HepG2 (cell line): ENCODE data around the gene PRKCZ. TPM values are rescaled to one million over a fixed set of nuclear protein-coding genes. Genes with fewer than 3 reads are reported as not detected.

ENCODE experiments used
- BORCS8-MEF2B ChIP-seq: sonication (generic); formaldehyde crosslinking; IDR thresholded peaks from 2 replicates; pipeline ENCODE4 v1.8.0; 2022; ENCODE audit warnings: mild to moderate bottlenecking, missing genetic modification reagents
- CAMTA2 ChIP-seq: sonication (generic); formaldehyde crosslinking; IDR thresholded peaks from 2 replicates; pipeline ENCODE4 v1.4.0; 2020; ENCODE audit warnings: mild to moderate bottlenecking, missing genetic modification reagents, borderline replicate concordance
- CHCHD3 ChIP-seq: sonication (generic); formaldehyde crosslinking; IDR thresholded peaks from 2 replicates; pipeline ENCODE4 v1.8.0; 2022; ENCODE audit warnings: mild to moderate bottlenecking, missing genetic modification reagents, moderate library complexity
- DR1 ChIP-seq: sonication (generic); formaldehyde crosslinking; IDR thresholded peaks from 2 replicates; pipeline ENCODE4 v1.8.0; 2021; ENCODE audit warnings: mild to moderate bottlenecking, missing genetic modification reagents, inconsistent platforms
- FUBP1 ChIP-seq: sonication (generic); formaldehyde crosslinking; IDR thresholded peaks from 2 replicates; pipeline ENCODE4 v1.5.1; 2020; ENCODE audit warnings: missing genetic modification reagents, mild to moderate bottlenecking, borderline replicate concordance
- HNF1A ChIP-seq, 2 experiments: sonication (generic) in 1 of 2; formaldehyde crosslinking in 1 of 2; IDR thresholded peaks; 2 replicates each; pipeline versions ENCODE4 v1.4.0 to v1.6.1; 2016 to 2020; ENCODE audit warnings: borderline replicate concordance in 1 of 2, low read depth in 1 of 2, mild to moderate bottlenecking in 1 of 2, missing genetic modification reagents in 1 of 2
- RFX1 ChIP-seq: fragments of 450-650 bp; IDR thresholded peaks from 2 replicates; pipeline ENCODE4 v1.6.1; 2017
- SALL2 ChIP-seq: sonication (generic); formaldehyde crosslinking; IDR thresholded peaks from 2 replicates; pipeline ENCODE4 v1.8.1; 2023; ENCODE audit warnings: mild to moderate bottlenecking, missing genetic modification reagents, inconsistent platforms
- SIN3A ChIP-seq: IDR thresholded peaks from 2 replicates; pipeline ENCODE4 v1.6.1; 2011; ENCODE audit warnings: low read depth, mild to moderate bottlenecking, control low read depth, low read length, borderline replicate concordance
- TARDBP ChIP-seq: sonication (generic); formaldehyde crosslinking; IDR thresholded peaks from 2 replicates; pipeline ENCODE4 v1.8.0; 2022; ENCODE audit warnings: mild to moderate bottlenecking, missing genetic modification reagents
- TBX2 ChIP-seq: sonication (generic); formaldehyde crosslinking; IDR thresholded peaks from 2 replicates; pipeline ENCODE4 v1.5.0; 2020; ENCODE audit warnings: missing genetic modification reagents, mild to moderate bottlenecking, borderline replicate concordance
- TFE3 ChIP-seq: IDR thresholded peaks from 2 replicates; pipeline ENCODE4 v1.6.1; 2016
- ZBTB14 ChIP-seq: sonication (generic); formaldehyde crosslinking; IDR thresholded peaks from 2 replicates; pipeline ENCODE4 v1.4.0; 2020; ENCODE audit warnings: missing genetic modification reagents
- ZNF12 ChIP-seq: sonication (generic); formaldehyde crosslinking; IDR thresholded peaks from 2 replicates; pipeline ENCODE4 v1.5.0; 2020; ENCODE audit warnings: missing genetic modification reagents
- ZNF276 ChIP-seq: sonication (generic); formaldehyde crosslinking; IDR thresholded peaks from 2 replicates; pipeline ENCODE4 v1.4.0; 2020; ENCODE audit warnings: mild to moderate bottlenecking, low read depth, missing genetic modification reagents
- ZNF766 ChIP-seq: sonication (generic); formaldehyde crosslinking; IDR thresholded peaks from 2 replicates; pipeline ENCODE4 v1.5.0; 2020; ENCODE audit warnings: missing genetic modification reagents, borderline replicate concordance
- polyA plus RNA-seq, 8 experiments: library from polyadenylated mRNA; depleted of rRNA in 3 of 8; stranded (reverse) in 7 of 8; unstranded in 1 of 8; fragments of >200 nt; fragmentation: Illumina TruSeq in 4 of 8; extraction: Trizol in 4 of 8; gene quantifications; 2 replicates each; pipeline versions ENCODE4 v1.2.1 to v1.2.3, GENCODE V29; 2011 to 2016; ENCODE audit warnings: low read depth in 4 of 8, missing spikeins in 1 of 8, mixed read lengths in 1 of 8; ENCODE audit not compliant: insufficient read depth in 1 of 8
- total RNA-seq, 5 experiments: library from RNA; depleted of rRNA; stranded (reverse); fragments of >200 nt; fragmentation: Illumina TruSeq; extraction: Trizol; gene quantifications; 2 replicates each; pipeline ENCODE4 v1.2.3, GENCODE V29; 2016; ENCODE audit warnings: low read depth in 1 of 5

PRKCZ gene
- total and polyA plus RNA-seq, 2 of the 13 experiments (the other 11 are each of a cell fraction or from before 2014, with no cell fraction given), result 34.7 to 85.2 TPM

- TF ChIP-seq HNF1A (IDR thresholded peaks at IDR 0.05; ENCODE audit: low read depth) (no peak; the same call in 1 of the 2 replicates), HNF1A (CRISPR knock-in tag; IDR thresholded peaks at IDR 0.05; ENCODE audit: borderline replicate concordance) (no peak), ZNF276 (CRISPR knock-in tag) (no peak; the same call in 1 of the 2 replicates), ZNF12 (CRISPR knock-in tag) (no peak), SALL2 (CRISPR knock-in tag) (no peak), TBX2 (CRISPR knock-in tag) (peak; percentile 61; the same call in 1 of the 2 replicates), SIN3A (peak; percentile 71; the same call in 1 of the 2 replicates), RFX1 (no peak), DR1 (no peak; the same call in none of the 2 replicates), CHCHD3 (CRISPR knock-in tag) (no peak), TARDBP (CRISPR knock-in tag) (peak; percentile 92), BORCS8-MEF2B (CRISPR knock-in tag) (peak; percentile 43; the same call in 1 of the 2 replicates), CAMTA2 (no peak), FUBP1 (CRISPR knock-in tag) (no peak), TFE3 (peak; percentile 69; the same call in 1 of the 2 replicates), ZBTB14 (no peak), ZNF766 (0 out of 2 replicates have a peak, but pooled peaks have one; percentile 46)
These were observed 84.6 kb downstream of the PRKCZ start (continued) for GRCh38 chr1:2134621-2135307.
